Measurements from ENCODE around the gene CYP3A5. TPM values are rescaled to one million over a fixed set of nuclear protein-coding genes. Genes with fewer than 3 reads are reported as not detected.
A peak's percentile ranks its signal among the peaks of the same experiment; 100 is the strongest.

The CYP3A5 gene
- total and polyA plus RNA-seq, 9 of the 15 experiments (the other 6 are each of a cell fraction or from before 2014, with no cell fraction given), result 0.73 to 2.8 (median 1.5) TPM

GRCh38 chr7:99643464-99643863, 36.3 kb downstream of the CYP3A5 start (continued):
- TF ChIP-seq SMC3 (conservative IDR thresholded peaks at IDR 0.05; ENCODE audit: insufficient read depth, low read depth, low read length) (0 out of 2 replicates have a peak, but pooled peaks have one; percentile 9), RAD21 (CRISPR knock-in tag; conservative IDR thresholded peaks at IDR 0.05 in 1 of 2, IDR thresholded peaks at IDR 0.05 in 1 of 2) (peak in 1 of 2 experiments; percentile 37; a peak in 2 of 4 replicates), ZNF408 (CRISPR knock-in tag; IDR thresholded peaks at IDR 0.05; ENCODE audit: low read depth) (no peak), PKNOX1 (IDR thresholded peaks at IDR 0.05) (peak; percentile 87), POLR2AphosphoS5 (IDR thresholded peaks at IDR 0.05; ENCODE audit: control insufficient read depth, insufficient read depth, low read depth, low read length) (no peak)

DNA sequence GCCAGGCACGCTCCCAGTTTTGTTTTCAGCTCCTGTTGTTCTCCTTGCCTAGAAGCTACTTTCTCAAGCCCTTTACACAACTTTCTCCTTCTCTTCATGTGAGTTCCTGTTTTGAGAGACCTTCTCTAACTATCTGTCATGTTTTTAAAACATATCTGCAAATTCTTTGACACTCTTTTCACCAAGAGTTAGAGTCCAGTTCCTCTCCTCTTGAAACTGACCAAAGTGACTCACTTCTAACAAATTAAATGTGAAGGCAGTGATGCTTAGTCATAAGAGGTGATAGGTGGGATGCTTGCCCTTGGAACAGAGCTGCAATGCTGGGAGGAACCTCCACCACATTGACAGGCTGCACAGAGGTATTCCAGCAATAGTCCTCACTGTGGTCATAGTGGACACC, 37.8 kb downstream of the CYP3A5 start:
- Histone ChIP-seq H3K9me1 (ENCODE audit: control insufficient read depth, insufficient read depth, low read length) (no peaks in the 10 kb centered on the region), H4K20me1 (replicated peaks; ENCODE audit: control insufficient read depth, insufficient read depth, low read length) (no peaks in the 10 kb centered on the region), H3K9me3 (replicated peaks; ENCODE audit: control insufficient read depth, insufficient read depth, low read depth, low read length) (no peaks in the 10 kb centered on the region), H3K4me2 (ENCODE audit: insufficient read depth, low read length) (no peak overlapping the region), H2AFZ (ENCODE audit: low read depth, low read length) (no peak overlapping the region), H3K4me1 (replicated peaks in 1 of 2; ENCODE audit: control insufficient read depth in 2 of 2, insufficient read depth in 2 of 2, low read length in 2 of 2) (peaks cover 0 to 4% of the 10 kb centered on the region in 2 experiments; a peak in 1 of 5 replicates), H3K4me3 (no peak overlapping the region), H3K27ac (ENCODE audit: extremely low read depth, low read depth, low read length) (no peak overlapping the region), H3K9ac (ENCODE audit: insufficient read depth in 1 of 2, low read depth in 2 of 2, low read length in 2 of 2) (no peak overlapping the region), H3K36me3 (ENCODE audit: control insufficient read depth, insufficient read depth, low read length) (no peaks in the 10 kb centered on the region), H3K27me3 (ENCODE audit: control insufficient read depth in 2 of 2, insufficient read depth in 2 of 2, low read length in 2 of 2) (no peaks in the 10 kb centered on the region), H3K79me2 (ENCODE audit: control insufficient read depth, insufficient read depth, low read length) (no peaks in the 10 kb centered on the region)
- ATAC-seq (no peak), FAIRE-seq (no peak), DNase-seq (ENCODE audit: extremely low read depth in 1 of 4, low spot score in 3 of 4) (no peak)
- CTCF ChIA-PET (ENCODE audit: low intra/inter-chr PET ratio), result no interaction called here
- BruUV-seq (replicated peaks), result no TSS peak
- WGBS (ENCODE audit: insufficient coverage, low coverage, missing lambda C conversion rate), result 53% methylated on average over 1 of the region's 1 CpG
- TF ChIP-seq ZNF395 (CRISPR knock-in tag; IDR thresholded peaks at IDR 0.05), result no peak
- TF ChIP-seq, protein P1, sequence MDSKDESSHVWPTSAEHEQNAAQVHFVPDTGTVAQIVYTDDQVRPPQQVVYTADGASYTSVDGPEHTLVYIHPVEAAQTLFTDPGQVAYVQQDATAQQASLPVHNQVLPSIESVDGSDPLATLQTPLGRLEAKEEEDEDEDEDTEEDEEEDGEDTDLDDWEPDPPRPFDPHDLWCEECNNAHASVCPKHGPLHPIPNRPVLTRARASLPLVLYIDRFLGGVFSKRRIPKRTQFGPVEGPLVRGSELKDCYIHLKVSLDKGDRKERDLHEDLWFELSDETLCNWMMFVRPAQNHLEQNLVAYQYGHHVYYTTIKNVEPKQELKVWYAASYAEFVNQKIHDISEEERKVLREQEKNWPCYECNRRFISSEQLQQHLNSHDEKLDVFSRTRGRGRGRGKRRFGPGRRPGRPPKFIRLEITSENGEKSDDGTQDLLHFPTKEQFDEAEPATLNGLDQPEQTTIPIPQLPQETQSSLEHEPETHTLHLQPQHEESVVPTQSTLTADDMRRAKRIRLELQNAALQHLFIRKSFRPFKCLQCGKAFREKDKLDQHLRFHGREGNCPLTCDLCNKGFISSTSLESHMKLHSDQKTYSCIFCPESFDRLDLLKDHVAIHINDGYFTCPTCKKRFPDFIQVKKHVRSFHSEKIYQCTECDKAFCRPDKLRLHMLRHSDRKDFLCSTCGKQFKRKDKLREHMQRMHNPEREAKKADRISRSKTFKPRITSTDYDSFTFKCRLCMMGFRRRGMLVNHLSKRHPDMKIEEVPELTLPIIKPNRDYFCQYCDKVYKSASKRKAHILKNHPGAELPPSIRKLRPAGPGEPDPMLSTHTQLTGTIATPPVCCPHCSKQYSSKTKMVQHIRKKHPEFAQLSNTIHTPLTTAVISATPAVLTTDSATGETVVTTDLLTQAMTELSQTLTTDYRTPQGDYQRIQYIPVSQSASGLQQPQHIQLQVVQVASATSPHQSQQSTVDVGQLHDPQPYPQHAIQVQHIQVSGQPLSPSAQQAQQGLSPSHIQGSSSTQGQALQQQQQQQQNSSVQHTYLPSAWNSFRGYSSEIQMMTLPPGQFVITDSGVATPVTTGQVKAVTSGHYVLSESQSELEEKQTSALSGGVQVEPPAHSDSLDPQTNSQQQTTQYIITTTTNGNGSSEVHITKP (IDR thresholded peaks at IDR 0.05; ENCODE audit: partially characterized antibody), result no peak
- no peak for TF ChIP-seq SMAD1 (IDR thresholded peaks at IDR 0.05; ENCODE audit: low read depth, low read length, partially characterized antibody)
- no peak for TF ChIP-seq HMGN3 (IDR thresholded peaks at IDR 0.05; ENCODE audit: borderline replicate concordance, extremely low read depth, insufficient read length, low read depth, low read length)
- no peak for TF ChIP-seq TCF15 (CRISPR knock-in tag; IDR thresholded peaks at IDR 0.05)
- no peak for TF ChIP-seq HNRNPL (IDR thresholded peaks at IDR 0.05; ENCODE audit: low read depth, low read length)
- TF ChIP-seq MTA3 (IDR thresholded peaks at IDR 0.05; ENCODE audit: borderline replicate concordance), result no peak
- no peak for TF ChIP-seq CHD1 (IDR thresholded peaks at IDR 0.05; ENCODE audit: low read length)
- TF ChIP-seq KDM2B (CRISPR knock-in tag; IDR thresholded peaks at IDR 0.05), result no peak
- in situ Hi-C loops (cut with MboI), result no loop called here
- intact Hi-C loops (cut with micrococcal nuclease), result no loop called here
- POLR2A ChIA-PET, result interaction anchor here (0.8 to 1.3 kb wide), 4 partner anchors 10 to 255 kb away, joined by 3 to 4 read pairs (median 3); partner anchors contain the start of gene ZSCAN25

Measured in K562 (cell line).